Activated CD8-positive, alpha-beta memory T cell treated with anti-CD3 and anti-CD28 coated beads for 1 hour (primary cell): Measurements from ENCODE around the gene MITF.

Experiments used
- DNase-seq, 2 donors: peaks; one replicate each; pipeline ENCODE4 v3.0.0-alpha.2; 2020; ENCODE audit warnings: low read depth in 1 of 2; ENCODE audit errors: extremely low read depth in 1 of 2

Gene MITF, protein sequence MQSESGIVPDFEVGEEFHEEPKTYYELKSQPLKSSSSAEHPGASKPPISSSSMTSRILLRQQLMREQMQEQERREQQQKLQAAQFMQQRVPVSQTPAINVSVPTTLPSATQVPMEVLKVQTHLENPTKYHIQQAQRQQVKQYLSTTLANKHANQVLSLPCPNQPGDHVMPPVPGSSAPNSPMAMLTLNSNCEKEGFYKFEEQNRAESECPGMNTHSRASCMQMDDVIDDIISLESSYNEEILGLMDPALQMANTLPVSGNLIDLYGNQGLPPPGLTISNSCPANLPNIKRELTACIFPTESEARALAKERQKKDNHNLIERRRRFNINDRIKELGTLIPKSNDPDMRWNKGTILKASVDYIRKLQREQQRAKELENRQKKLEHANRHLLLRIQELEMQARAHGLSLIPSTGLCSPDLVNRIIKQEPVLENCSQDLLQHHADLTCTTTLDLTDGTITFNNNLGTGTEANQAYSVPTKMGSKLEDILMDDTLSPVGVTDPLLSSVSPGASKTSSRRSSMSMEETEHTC

GRCh38 chr3:69739204-69740102 lies at the start of gene MITF:
MITF (plus strand) TSS chr3:69739464; CDS start chr3:69739598, 134 bp downstream.
- DNase-seq = no peak

DNA sequence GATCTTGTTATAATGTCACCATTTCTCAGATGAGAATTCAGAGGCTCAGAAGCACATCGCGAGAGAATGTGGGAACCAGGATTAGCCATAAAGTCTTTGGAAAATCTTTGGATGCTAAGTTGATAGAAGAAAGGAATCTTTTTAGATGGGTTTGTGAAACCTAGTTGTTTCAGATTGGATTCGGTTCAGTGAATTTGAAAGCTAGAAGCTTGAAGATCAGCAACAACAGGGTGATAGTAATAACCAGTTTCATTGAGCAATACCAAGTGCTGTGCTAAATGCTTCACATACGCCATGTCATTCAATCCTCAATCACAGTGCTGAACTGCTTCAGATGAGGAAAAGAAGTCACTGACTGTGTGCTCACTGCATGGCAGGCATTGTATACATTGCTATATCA lies 47.4 kb upstream of the MITF start:
- DNase-seq = no peak

- no peak for DNase-seq
Observed at GRCh38 chr3:69692761-69693160, 46.5 kb upstream of the MITF start.

DNA sequence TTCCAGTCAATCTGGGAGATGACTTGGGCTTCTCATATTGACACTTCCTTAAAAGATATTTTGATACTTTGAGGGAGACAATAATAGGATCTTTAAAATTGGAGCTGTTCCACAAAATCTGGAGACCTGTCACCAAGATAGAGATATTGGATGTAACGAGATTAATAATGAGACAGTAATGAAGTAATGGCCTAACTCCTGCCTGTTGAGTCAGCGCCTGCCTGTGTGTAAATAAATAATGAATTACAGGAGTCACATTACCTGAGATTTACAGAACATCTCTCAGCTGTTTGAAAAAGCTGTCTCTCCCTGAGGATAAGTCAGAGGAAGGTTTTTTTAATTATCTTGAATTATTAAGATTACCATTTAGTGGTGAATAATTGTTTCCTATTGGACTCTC lies 43.8 kb upstream of the MITF start:
- DNase-seq = no peak

DNA sequence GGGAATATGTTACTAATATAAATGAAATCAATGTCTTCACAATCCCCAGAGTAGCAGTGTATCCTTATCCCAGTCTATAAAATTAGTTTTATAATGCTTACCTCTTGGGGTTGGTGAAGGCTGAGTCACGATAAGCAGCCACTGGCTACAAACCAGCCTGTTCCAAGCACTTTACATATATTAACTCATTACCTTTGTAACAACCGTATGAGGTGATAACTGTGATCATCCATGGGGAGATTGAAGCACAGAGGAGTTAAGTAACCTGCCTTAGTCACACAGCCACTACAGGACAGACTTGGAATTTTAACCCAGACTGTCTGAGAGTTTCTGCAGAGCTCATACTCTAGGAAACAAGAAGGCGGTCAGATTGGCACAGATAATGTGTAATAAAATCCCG lies 43.3 kb upstream of the MITF start:
- DNase-seq = no peak

GRCh38 chr3:69696367-69696766 lies 42.9 kb upstream of the MITF start:
- DNase-seq = no peak

DNA sequence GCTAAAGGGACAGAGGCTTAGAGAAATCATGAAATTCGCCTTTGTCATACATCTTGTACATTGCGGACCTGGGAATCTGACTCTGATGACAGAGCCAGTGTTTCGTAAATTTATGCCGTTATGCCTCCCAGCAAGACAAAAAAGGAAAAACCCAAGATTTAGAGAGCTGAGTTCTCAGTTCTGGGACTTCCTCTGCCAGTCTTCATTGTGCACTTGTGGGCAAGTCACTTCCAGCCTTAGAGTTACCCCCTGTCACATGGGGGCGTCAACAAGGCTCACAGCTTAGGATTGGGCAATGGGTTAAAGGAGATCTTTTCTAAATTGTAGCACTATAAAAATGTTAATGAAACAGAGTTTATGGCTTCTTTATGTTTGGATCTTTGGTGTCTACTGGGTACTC lies 41.9 kb upstream of the MITF start:
- no peak for DNase-seq

DNA sequence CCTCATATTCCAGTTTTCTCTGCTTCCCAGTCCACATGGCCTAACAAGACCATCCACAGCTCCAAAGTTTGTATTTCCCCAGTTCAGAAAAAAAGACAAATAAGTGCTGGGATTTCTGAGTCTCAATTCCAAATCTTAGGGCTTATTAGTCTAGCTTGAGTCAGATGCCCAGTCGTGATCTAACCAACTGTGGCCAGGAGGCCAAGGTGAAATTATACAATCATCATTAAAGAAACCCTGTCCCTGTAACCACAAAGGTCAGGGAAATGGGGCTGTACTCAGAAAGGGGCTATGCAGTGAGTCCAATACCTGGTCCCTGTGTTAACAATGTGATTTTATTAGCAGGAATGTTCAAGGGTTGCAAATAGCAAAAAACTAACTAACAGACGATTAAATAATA lies 40.5 kb upstream of the MITF start:
- no peak for DNase-seq

DNA sequence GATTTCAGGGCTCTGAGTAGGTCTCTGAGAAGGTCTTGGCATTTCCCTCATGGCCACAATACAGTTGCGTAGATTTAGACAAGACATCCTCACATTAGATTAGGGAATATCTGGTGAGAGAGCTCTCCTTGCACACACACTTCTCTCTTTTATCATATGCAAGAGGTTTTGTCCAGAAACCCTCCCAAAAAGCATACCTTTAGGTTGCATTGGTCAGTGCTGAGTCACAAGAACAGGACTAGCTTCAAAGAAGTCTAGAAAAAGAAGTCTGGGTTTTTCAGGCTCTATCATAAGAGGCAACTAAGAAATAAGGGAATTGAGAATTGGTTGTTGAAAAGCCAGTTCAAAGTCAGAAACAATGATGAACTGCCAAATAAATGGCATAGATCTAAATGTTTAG lies 40.1 kb upstream of the MITF start:
- DNase-seq = no peak

GRCh38 chr3:69700949-69701348 lies 38.3 kb upstream of the MITF start:
- no peak for DNase-seq

GRCh38 chr3:69710153-69710977 lies 28.9 kb upstream of the MITF start:
- no peak for DNase-seq

GRCh38 chr3:69712269-69712668 lies 27.0 kb upstream of the MITF start:
- no peak for DNase-seq

- no peak for DNase-seq
Observed at GRCh38 chr3:69712933-69713332, 26.3 kb upstream of the MITF start.

- no peak for DNase-seq
Observed at GRCh38 chr3:69715204-69715603, 24.1 kb upstream of the MITF start.

- no peak for DNase-seq
Observed at GRCh38 chr3:69716119-69716518, 23.1 kb upstream of the MITF start.

DNA sequence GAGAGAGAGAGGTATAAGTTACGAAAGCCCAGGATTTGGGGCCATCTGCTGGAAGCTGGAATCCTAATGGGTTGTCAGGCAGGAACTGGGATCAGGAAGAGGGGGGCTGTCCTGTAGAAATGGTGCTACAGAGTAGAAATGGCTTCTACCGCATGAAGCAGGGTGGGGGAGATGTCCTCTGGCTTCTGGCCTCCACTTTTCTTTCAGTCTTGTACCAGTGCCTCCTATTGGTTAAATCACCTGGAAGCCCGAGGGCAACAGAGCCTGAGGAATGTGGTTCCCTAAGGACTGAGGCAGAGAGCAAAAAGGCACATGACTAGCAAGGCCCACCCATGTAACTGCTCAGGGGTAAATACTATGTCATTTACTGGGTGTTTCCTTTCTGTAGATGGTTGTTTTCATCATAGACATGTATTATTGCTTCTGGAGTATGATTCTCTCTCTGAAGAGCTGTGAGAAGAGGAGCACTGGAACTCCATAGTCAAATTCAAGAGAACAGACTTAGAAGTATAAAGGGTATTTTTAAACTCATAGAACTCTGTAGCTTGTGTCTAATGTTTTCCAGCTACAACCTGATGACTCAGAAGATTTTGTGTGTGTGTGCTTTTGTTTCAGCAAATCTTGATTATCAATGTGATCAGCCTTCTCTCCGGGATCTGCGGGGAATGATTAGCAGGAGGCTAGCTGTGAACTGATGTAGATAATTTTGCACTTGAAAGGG lies 20.2 kb upstream of the MITF start:
- DNase-seq = no peak

GRCh38 chr3:69719587-69720122 lies 19.6 kb upstream of the MITF start:
- no peak for DNase-seq

DNA sequence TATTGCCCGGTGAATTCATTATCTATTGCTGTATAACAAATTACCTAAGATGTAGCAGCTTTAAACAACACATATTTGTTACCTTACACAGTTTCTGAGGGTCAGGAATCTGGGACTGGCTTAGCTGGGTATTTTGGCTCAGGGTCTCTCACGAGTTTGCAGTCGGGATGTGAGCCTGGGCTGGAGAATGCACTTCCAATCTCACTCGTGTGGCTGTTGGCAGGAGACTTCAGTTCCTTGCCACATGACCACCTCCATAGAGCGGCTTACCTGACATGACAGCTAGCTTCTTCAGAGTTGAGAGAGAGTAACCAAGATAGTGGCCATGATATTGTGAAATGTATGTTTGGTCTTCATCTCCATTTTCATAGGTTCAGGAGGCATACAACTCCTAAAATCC lies 18.4 kb upstream of the MITF start:
- DNase-seq = no peak

DNA sequence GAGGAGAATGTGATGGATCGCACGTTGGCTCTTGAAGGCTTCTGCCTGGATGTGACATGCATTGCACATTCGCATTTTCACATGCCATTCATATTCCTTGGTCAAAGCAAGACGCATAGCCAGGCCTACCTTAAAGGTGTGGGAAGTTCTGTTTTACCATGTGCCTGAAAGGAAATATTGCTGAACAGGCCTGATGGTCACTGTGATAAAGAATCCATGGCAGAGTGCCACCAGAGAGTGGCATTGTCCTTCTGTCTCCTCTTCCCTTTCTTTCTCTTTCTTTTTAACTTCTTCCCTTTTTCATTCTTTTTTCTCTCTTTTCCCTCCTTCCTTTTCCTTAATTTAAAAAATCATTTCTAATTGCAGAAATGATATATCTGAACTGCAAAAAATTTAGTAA lies 15.9 kb upstream of the MITF start:
- no peak for DNase-seq
